H9 (cell line): Measurements from ENCODE around the gene ATP5MC3. TPM values are rescaled to one million over a fixed set of nuclear protein-coding genes. Genes with fewer than 3 reads are reported as not detected.
A peak's percentile ranks its signal among the peaks of the same experiment; 100 is the strongest.

ENCODE experiments used
- DNase-seq: peaks from one replicate; pipeline ENCODE4 v3.0.0-alpha.2; 2017
- H2AFZ ChIP-seq: one replicate; pipeline ENCODE4 v1.6.1; 2013; ENCODE audit warnings: mild to moderate bottlenecking, low read length, control low read depth, moderate library complexity
- H2AK5ac ChIP-seq: 2 replicates; pipeline ENCODE4 v1.6.1; 2013; ENCODE audit warnings: low read length, control low read depth, mixed read lengths; ENCODE audit not compliant: insufficient read length
- H2BK120ac ChIP-seq: one replicate; pipeline ENCODE4 v1.6.1; 2013; ENCODE audit warnings: low read depth, mild to moderate bottlenecking, low read length, control low read depth, inconsistent platforms; ENCODE audit not compliant: poor library complexity, severe bottlenecking
- H2BK12ac ChIP-seq: 2 replicates; pipeline ENCODE4 v1.6.1; 2013; ENCODE audit warnings: low read length, control low read depth, mixed read lengths, low read depth; ENCODE audit not compliant: insufficient read length
- H2BK15ac ChIP-seq: 2 replicates; pipeline ENCODE4 v1.6.1; 2013; ENCODE audit warnings: low read depth, low read length, control low read depth
- H2BK20ac ChIP-seq: one replicate; pipeline ENCODE4 v1.6.1; 2013; ENCODE audit warnings: low read depth, mild to moderate bottlenecking, low read length, control low read depth, inconsistent platforms; ENCODE audit not compliant: poor library complexity, severe bottlenecking
- H2BK5ac ChIP-seq: 2 replicates; pipeline ENCODE4 v1.6.1; 2013; ENCODE audit warnings: low read length, control low read depth, mixed read lengths; ENCODE audit not compliant: insufficient read length
- H3K14ac ChIP-seq: 2 replicates; pipeline ENCODE4 v1.6.1; 2013; ENCODE audit warnings: low read length, control low read depth; ENCODE audit not compliant: insufficient read depth
- H3K18ac ChIP-seq: 2 replicates; pipeline ENCODE4 v1.6.1; 2013; ENCODE audit warnings: low read depth, mild to moderate bottlenecking, mixed read lengths, low read length, control low read depth; ENCODE audit not compliant: insufficient read length
- H3K23ac ChIP-seq: 2 replicates; pipeline ENCODE4 v1.6.1; 2013; ENCODE audit warnings: low read length, control low read depth, mixed read lengths, low read depth; ENCODE audit not compliant: insufficient read length
- H3K23me2 ChIP-seq: 2 replicates; pipeline ENCODE4 v1.6.1; 2013; ENCODE audit warnings: low read depth, mild to moderate bottlenecking, mixed read lengths, low read length, control low read depth; ENCODE audit not compliant: insufficient read length, poor library complexity, severe bottlenecking
- H3K27ac ChIP-seq: 2 replicates; pipeline ENCODE4 v1.5.1; 2013; ENCODE audit warnings: low read length, control low read depth, mixed read lengths, low read depth; ENCODE audit not compliant: insufficient read length
- H3K27me3 ChIP-seq: 2 replicates; pipeline ENCODE4 v1.6.1; 2013; ENCODE audit warnings: low read length, control low read depth, inconsistent platforms; ENCODE audit not compliant: insufficient read depth
- H3K4ac ChIP-seq: 2 replicates; pipeline ENCODE4 v1.6.1; 2013; ENCODE audit warnings: low read depth, mild to moderate bottlenecking, control low read depth, inconsistent platforms, low read length, moderate library complexity
- H3K4me1 ChIP-seq: 2 replicates; pipeline ENCODE4 v1.6.1; 2013; ENCODE audit warnings: low read length, control low read depth, inconsistent platforms; ENCODE audit not compliant: insufficient read depth
- H3K4me2 ChIP-seq: 2 replicates; pipeline ENCODE4 v1.6.1; 2013; ENCODE audit warnings: low read length, control low read depth, mixed read lengths; ENCODE audit not compliant: insufficient read length, insufficient read depth
- H3K56ac ChIP-seq: 2 replicates; pipeline ENCODE4 v1.6.1; 2013; ENCODE audit warnings: low read depth, mild to moderate bottlenecking, mixed read lengths, low read length, control low read depth; ENCODE audit not compliant: insufficient read length
- H3K79me1 ChIP-seq: 2 replicates; pipeline ENCODE4 v1.6.1; 2013; ENCODE audit warnings: low read depth, mild to moderate bottlenecking, moderate library complexity, low read length, control low read depth, inconsistent platforms; ENCODE audit not compliant: insufficient read depth, poor library complexity, severe bottlenecking
- H3K79me2 ChIP-seq: 2 replicates; pipeline ENCODE4 v1.6.1; 2013; ENCODE audit warnings: low read length, control low read depth, inconsistent platforms; ENCODE audit not compliant: insufficient read depth
- H3K9ac ChIP-seq: 2 replicates; pipeline ENCODE4 v1.6.1; 2013; ENCODE audit warnings: low read length, control low read depth, mixed read lengths; ENCODE audit not compliant: insufficient read length; ENCODE audit errors: extremely low read depth
- H3K9me3 ChIP-seq: one replicate; pipeline ENCODE4 v1.6.1; 2013; ENCODE audit warnings: low read depth, low read length, inconsistent platforms; ENCODE audit not compliant: control insufficient read depth
- H3T11ph ChIP-seq: one replicate; pipeline ENCODE4 v1.6.1; 2013; ENCODE audit warnings: mild to moderate bottlenecking, low read length, control low read depth, inconsistent platforms
- H4K20me1 ChIP-seq: one replicate; pipeline ENCODE4 v1.6.1; 2013; ENCODE audit not compliant: control insufficient read depth, insufficient read length, insufficient read depth
- H4K5ac ChIP-seq: 2 replicates; pipeline ENCODE4 v1.6.1; 2013; ENCODE audit warnings: low read depth, mild to moderate bottlenecking, mixed read lengths, low read length, control low read depth; ENCODE audit not compliant: insufficient read length
- H4K8ac ChIP-seq: replicated peaks from 2 replicates; pipeline ENCODE4 v1.6.1; 2013; ENCODE audit warnings: low read length, control low read depth, mixed read lengths, low read depth; ENCODE audit not compliant: insufficient read length
- H4K91ac ChIP-seq: 2 replicates; pipeline ENCODE4 v1.6.1; 2013; ENCODE audit warnings: low read depth, mild to moderate bottlenecking, moderate library complexity, mixed read lengths, low read length, control low read depth; ENCODE audit not compliant: insufficient read length
- H3K27ac Mint-ChIP-seq, 3 experiments: 2 replicates in 2 of 3; 3 replicates in 1 of 3; pipeline ENCODE4 v1.8.0; 2020 to 2021; ENCODE audit warnings: mixed read lengths in 3 of 3, mild to moderate bottlenecking in 1 of 3, moderate library complexity in 1 of 3
- H3K27me3 Mint-ChIP-seq: 2 replicates; pipeline ENCODE4 v1.8.0; 2021; ENCODE audit warnings: low read depth, mild to moderate bottlenecking, moderate library complexity, mixed read lengths
- H3K36me3 Mint-ChIP-seq, 3 experiments: 2 replicates in 2 of 3; 3 replicates in 1 of 3; pipeline ENCODE4 v1.8.0; 2020 to 2021; ENCODE audit warnings: low read depth in 3 of 3, mixed read lengths in 3 of 3; ENCODE audit not compliant: insufficient read depth in 1 of 3
- H3K4me1 Mint-ChIP-seq, 2 experiments: 2 replicates each; pipeline ENCODE4 v1.8.0; 2020; ENCODE audit warnings: mixed read lengths in 2 of 2
- H3K4me3 Mint-ChIP-seq, 2 experiments: 2 replicates in 1 of 2; 3 replicates in 1 of 2; pipeline ENCODE4 v1.8.0; 2020 to 2021; ENCODE audit warnings: mild to moderate bottlenecking in 2 of 2, mixed read lengths in 2 of 2, moderate library complexity in 1 of 2
- H3K9me3 Mint-ChIP-seq, 2 experiments: 2 replicates in 1 of 2; 3 replicates in 1 of 2; pipeline ENCODE4 v1.8.0; 2020; ENCODE audit warnings: mild to moderate bottlenecking in 2 of 2, mixed read lengths in 2 of 2, moderate library complexity in 1 of 2
- CTCF ChIP-seq: fragments of 200-600 bp; sonication (generic); conservative IDR thresholded peaks from 3 replicates; pipeline ENCODE4 v1.8.0; 2021; ENCODE audit warnings: antibody characterized with exemption, mild to moderate bottlenecking
- WGBS: extraction: QIAGEN DNeasy Blood & Tissue Kit; methylation state at CpG from one replicate; pipeline ENCODE4 v1.1.7; 2013; ENCODE audit warnings: missing lambda C conversion rate, low lambda C conversion rate, mixed read lengths; ENCODE audit not compliant: insufficient read length; ENCODE audit errors: extremely low coverage; 5-methylcytosine and 5-hydroxymethylcytosine counted together
- total RNA-seq: library from RNA; stranded (reverse); gene quantifications from 2 replicates; pipeline ENCODE4 v1.2.1, GENCODE V29; 2021

Gene ATP5MC3
- total RNA-seq, 1 experiment from 2014 or later = 326 TPM

- peak; percentile 100 for DNase-seq
- H2BK12ac ChIP-seq = peak within 1 kb of the TSS; percentile 1
- no peaks in the 10 kb centered on the region for H4K20me1 ChIP-seq
- H4K91ac ChIP-seq = no peak within 1 kb of the TSS
- no peak for TF ChIP-seq CTCF
- H3K27ac ChIP-seq = peak within 1 kb of the TSS; percentile 27
- no peak within 1 kb of the TSS for H2AK5ac ChIP-seq
- H2BK20ac ChIP-seq = no peak within 1 kb of the TSS
- H3K14ac ChIP-seq = peak within 1 kb of the TSS; percentile 94
- H2BK5ac ChIP-seq = peak within 1 kb of the TSS; percentile 4
- Mint-ChIP-seq H3K27ac (peak within 1 kb of the TSS; percentile 99 to 100 (median 100)), H3K4me1 (peaks cover 13 to 19% of the 10 kb centered on the region in 2 experiments), H3K4me3 (peak within 1 kb of the TSS; percentile 99 to 100), H3K27me3 (no peaks in the 10 kb centered on the region), H3K9me3 (no peaks in the 10 kb centered on the region; a peak in 1 of 5 replicates), H3K36me3 (peaks cover 3 to 11% (median 3%) of the 10 kb centered on the region in 3 experiments)
- H2BK120ac ChIP-seq = no peak within 1 kb of the TSS
- H3K79me2 ChIP-seq = peaks cover 23% of the 10 kb centered on the region; the same call in 1 of the 2 replicates
- H4K8ac ChIP-seq = no peak within 1 kb of the TSS
- peak within 1 kb of the TSS; percentile 69; the same call in 1 of the 2 replicates for H3K4ac ChIP-seq
- H3K9ac ChIP-seq = peak within 1 kb of the TSS; percentile 98
- H3K23me2 ChIP-seq = no peaks in the 10 kb centered on the region
- H3K56ac ChIP-seq = peak within 1 kb of the TSS; percentile 26
- H3K23ac ChIP-seq = no peak within 1 kb of the TSS
- peak within 1 kb of the TSS; percentile 51 for H3K4me2 ChIP-seq
- H3K79me1 ChIP-seq = peaks cover 5% of the 10 kb centered on the region
- no peaks in the 10 kb centered on the region for H3K9me3 ChIP-seq
- H4K5ac ChIP-seq = no peak within 1 kb of the TSS
- H2BK15ac ChIP-seq = no peak within 1 kb of the TSS
- WGBS = no CpG with 5 or more reads among the region's 56 CpGs
- H2AFZ ChIP-seq = peak within 1 kb of the TSS; percentile 63
- no peaks in the 10 kb centered on the region for H3K4me1 ChIP-seq
- H3K18ac ChIP-seq = peak within 1 kb of the TSS; percentile 82
- no peak within 1 kb of the TSS for H3T11ph ChIP-seq
- no peaks in the 10 kb centered on the region for H3K27me3 ChIP-seq
Observed at GRCh38 chr2:175167792-175168563, 13.5 kb downstream of the ATP5MC3 start, which contains the start of gene ATF2. TSS of gene ATF2 (minus strand) at chr2:175168203. CDS start at chr2:175136443, 31,760 bp downstream.
